ENCODE measurements around the gene OSBP2.
A peak's percentile ranks its signal among the peaks of the same experiment; 100 is the strongest.

OSBP2 gene

GRCh38 chr22:30802202-30803166 lies 107.8 kb downstream of the OSBP2 start:
- Histone ChIP-seq H3K36me3 (ENCODE audit: control insufficient read depth, insufficient read depth, low read length) (no peaks in the 10 kb centered on the region), H3K27ac (ENCODE audit: insufficient read depth, low read depth, low read length, poor library complexity, severe bottlenecking) (no peak overlapping the region), H3K27me3 (ENCODE audit: control insufficient read depth, insufficient read depth, low read length, poor library complexity, severe bottlenecking) (peaks cover 66% of the 10 kb centered on the region), H3K4me3 (ENCODE audit: insufficient read depth, low read depth, low read length) (peak overlapping the region; percentile 29), H3K9me3 (ENCODE audit: control insufficient read depth, low read length) (no peaks in the 10 kb centered on the region), H3K4me1 (ENCODE audit: control insufficient read depth, insufficient read depth, low read length) (peaks cover 3% of the 10 kb centered on the region)
- 2 to 3% methylated on average over 85 of the region's 85 CpGs for WGBS, 2 experiments

DNA sequence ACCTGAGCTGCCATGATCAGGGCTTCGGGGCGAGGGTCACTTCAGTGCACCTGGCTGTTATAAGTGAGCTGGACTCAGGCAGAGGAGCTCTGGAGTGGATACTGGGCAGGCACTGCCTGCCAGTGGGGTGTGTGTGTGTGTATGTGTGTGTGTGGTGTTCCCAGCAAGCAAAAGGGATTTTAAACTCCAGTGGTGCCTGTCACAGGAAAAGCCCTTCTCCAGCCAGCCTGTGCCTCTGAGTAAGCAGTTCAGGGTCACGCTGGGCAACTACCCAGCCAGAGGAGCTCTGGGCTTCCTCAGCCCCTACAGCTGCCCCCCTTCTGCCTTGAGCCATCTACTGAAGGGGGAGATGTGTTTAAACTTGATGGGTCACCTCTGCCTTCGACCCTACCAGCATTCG lies 109.0 kb downstream of the OSBP2 start:
- no peak overlapping the region for H3K27ac ChIP-seq (ENCODE audit: insufficient read depth, low read depth, low read length, poor library complexity, severe bottlenecking)
- peaks cover 66% of the 10 kb centered on the region for H3K27me3 ChIP-seq (ENCODE audit: control insufficient read depth, insufficient read depth, low read length, poor library complexity, severe bottlenecking)
- WGBS, 2 experiments: 92% methylated on average over 5 of the region's 5 CpGs
- H3K9me3 ChIP-seq (ENCODE audit: control insufficient read depth, low read length): no peaks in the 10 kb centered on the region
- peaks cover 3% of the 10 kb centered on the region for H3K4me1 ChIP-seq (ENCODE audit: control insufficient read depth, insufficient read depth, low read length)
- no peak overlapping the region for H3K4me3 ChIP-seq (ENCODE audit: insufficient read depth, low read depth, low read length)
- H3K36me3 ChIP-seq (ENCODE audit: control insufficient read depth, insufficient read depth, low read length): no peaks in the 10 kb centered on the region

DNA sequence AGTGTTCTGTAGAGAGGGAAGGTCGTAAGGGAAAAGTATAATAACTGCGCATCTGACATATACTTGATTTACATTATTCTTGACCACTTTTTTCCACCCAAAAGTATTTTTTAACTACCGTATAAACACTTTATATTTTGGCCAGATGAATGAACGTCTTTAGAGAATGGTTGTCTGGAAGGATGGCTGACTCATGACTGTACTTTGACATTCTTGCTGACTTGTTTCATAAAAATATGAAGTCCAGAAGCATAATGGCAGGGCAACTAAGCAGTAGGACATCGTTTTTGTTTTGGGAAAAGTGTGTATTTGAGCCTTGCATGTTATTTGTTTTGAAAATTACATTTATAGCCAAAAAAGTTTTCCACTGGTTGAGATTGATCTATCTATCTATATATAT lies 110.0 kb downstream of the OSBP2 start:
- no peak overlapping the region for H3K4me3 ChIP-seq (ENCODE audit: insufficient read depth, low read depth, low read length)
- no peaks in the 10 kb centered on the region for H3K36me3 ChIP-seq (ENCODE audit: control insufficient read depth, insufficient read depth, low read length)
- H3K27ac ChIP-seq (ENCODE audit: insufficient read depth, low read depth, low read length, poor library complexity, severe bottlenecking): no peak overlapping the region
- peaks cover 3% of the 10 kb centered on the region for H3K4me1 ChIP-seq (ENCODE audit: control insufficient read depth, insufficient read depth, low read length)
- no peaks in the 10 kb centered on the region for H3K9me3 ChIP-seq (ENCODE audit: control insufficient read depth, low read length)
- WGBS, 2 experiments: 92 to 93% methylated on average over 4 to 5 of the region's 5 CpGs
- peaks cover 63% of the 10 kb centered on the region for H3K27me3 ChIP-seq (ENCODE audit: control insufficient read depth, insufficient read depth, low read length, poor library complexity, severe bottlenecking)

- 57 to 68% methylated on average over 3 of the region's 3 CpGs for WGBS, 2 experiments
- peaks cover 3% of the 10 kb centered on the region for H3K4me1 ChIP-seq (ENCODE audit: control insufficient read depth, insufficient read depth, low read length)
- H3K27ac ChIP-seq (ENCODE audit: insufficient read depth, low read depth, low read length, poor library complexity, severe bottlenecking): no peak overlapping the region
- no peaks in the 10 kb centered on the region for H3K9me3 ChIP-seq (ENCODE audit: control insufficient read depth, low read length)
- H3K27me3 ChIP-seq (ENCODE audit: control insufficient read depth, insufficient read depth, low read length, poor library complexity, severe bottlenecking): peaks cover 45% of the 10 kb centered on the region
- no peaks in the 10 kb centered on the region for H3K36me3 ChIP-seq (ENCODE audit: control insufficient read depth, insufficient read depth, low read length)
- H3K4me3 ChIP-seq (ENCODE audit: insufficient read depth, low read depth, low read length): no peak overlapping the region
Measured at GRCh38 chr22:30806391-30806861, 111.8 kb downstream of the OSBP2 start.

- no peak overlapping the region for H3K4me3 ChIP-seq (ENCODE audit: insufficient read depth, low read depth, low read length)
- H3K27me3 ChIP-seq (ENCODE audit: control insufficient read depth, insufficient read depth, low read length, poor library complexity, severe bottlenecking): peaks cover 19% of the 10 kb centered on the region
- WGBS, 2 experiments: 93 to 94% methylated on average over 4 of the region's 4 CpGs
Measured at GRCh38 chr22:30809086-30809485, 114.4 kb downstream of the OSBP2 start.

GRCh38 chr22:30810105-30810504 lies 115.4 kb downstream of the OSBP2 start:
- no peaks in the 10 kb centered on the region for H3K36me3 ChIP-seq (ENCODE audit: control insufficient read depth, insufficient read depth, low read length)
- WGBS, 2 experiments: 89 to 93% methylated on average over 4 of the region's 4 CpGs
- no peaks in the 10 kb centered on the region for H3K4me1 ChIP-seq (ENCODE audit: control insufficient read depth, insufficient read depth, low read length)
- no peaks in the 10 kb centered on the region for H3K9me3 ChIP-seq (ENCODE audit: control insufficient read depth, low read length)
- H3K4me3 ChIP-seq (ENCODE audit: insufficient read depth, low read depth, low read length): no peak overlapping the region
- H3K27ac ChIP-seq (ENCODE audit: insufficient read depth, low read depth, low read length, poor library complexity, severe bottlenecking): no peak overlapping the region
- H3K27me3 ChIP-seq (ENCODE audit: control insufficient read depth, insufficient read depth, low read length, poor library complexity, severe bottlenecking): peaks cover 10% of the 10 kb centered on the region

More at GRCh38 chr22:30809086-30809485, 114.4 kb downstream of the OSBP2 start:
- H3K27ac ChIP-seq (ENCODE audit: insufficient read depth, low read depth, low read length, poor library complexity, severe bottlenecking): no peak overlapping the region
- no peaks in the 10 kb centered on the region for H3K9me3 ChIP-seq (ENCODE audit: control insufficient read depth, low read length)
- no peaks in the 10 kb centered on the region for H3K36me3 ChIP-seq (ENCODE audit: control insufficient read depth, insufficient read depth, low read length)
- no peaks in the 10 kb centered on the region for H3K4me1 ChIP-seq (ENCODE audit: control insufficient read depth, insufficient read depth, low read length)

- Histone ChIP-seq H3K9me3 (ENCODE audit: control insufficient read depth, low read length) (no peaks in the 10 kb centered on the region), H3K27me3 (ENCODE audit: control insufficient read depth, insufficient read depth, low read length, poor library complexity, severe bottlenecking) (no peaks in the 10 kb centered on the region), H3K36me3 (ENCODE audit: control insufficient read depth, insufficient read depth, low read length) (no peaks in the 10 kb centered on the region), H3K4me3 (ENCODE audit: insufficient read depth, low read depth, low read length) (no peak overlapping the region), H3K4me1 (ENCODE audit: control insufficient read depth, insufficient read depth, low read length) (no peaks in the 10 kb centered on the region), H3K27ac (ENCODE audit: insufficient read depth, low read depth, low read length, poor library complexity, severe bottlenecking) (no peak overlapping the region)
- WGBS, 2 experiments: 90 to 91% methylated on average over 7 of the region's 7 CpGs
Measured at GRCh38 chr22:30813936-30814335, 119.3 kb downstream of the OSBP2 start.

GRCh38 chr22:30816413-30816812 lies 121.7 kb downstream of the OSBP2 start:
- WGBS, 2 experiments: 83 to 87% methylated on average over 8 of the region's 8 CpGs
- peaks cover 10% of the 10 kb centered on the region for H3K27me3 ChIP-seq (ENCODE audit: control insufficient read depth, insufficient read depth, low read length, poor library complexity, severe bottlenecking)
- no peaks in the 10 kb centered on the region for H3K36me3 ChIP-seq (ENCODE audit: control insufficient read depth, insufficient read depth, low read length)
- no peaks in the 10 kb centered on the region for H3K4me1 ChIP-seq (ENCODE audit: control insufficient read depth, insufficient read depth, low read length)
- no peak overlapping the region for H3K4me3 ChIP-seq (ENCODE audit: insufficient read depth, low read depth, low read length)
- H3K9me3 ChIP-seq (ENCODE audit: control insufficient read depth, low read length): no peaks in the 10 kb centered on the region
- no peak overlapping the region for H3K27ac ChIP-seq (ENCODE audit: insufficient read depth, low read depth, low read length, poor library complexity, severe bottlenecking)

DNA sequence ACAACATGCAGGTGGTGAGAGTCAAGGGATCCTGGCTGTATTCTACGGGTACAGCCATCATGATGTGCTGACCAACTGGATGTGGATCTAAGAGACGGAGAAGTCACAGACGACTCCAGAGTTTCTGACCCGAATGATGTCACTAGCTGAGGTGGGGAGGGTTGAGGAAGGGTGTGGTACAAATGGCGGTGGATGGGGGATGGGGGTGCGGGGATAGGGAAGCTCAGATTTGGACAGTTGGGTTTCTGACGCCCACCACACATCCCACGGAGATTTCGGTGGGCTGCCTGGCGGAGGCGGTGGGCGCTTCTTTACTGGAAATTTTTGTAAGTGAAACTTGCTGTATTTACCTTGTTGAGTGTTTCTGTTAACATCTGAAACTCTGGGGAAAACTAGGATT lies 126.7 kb downstream of the OSBP2 start:
- 94% methylated on average over 12 of the region's 12 CpGs for WGBS, 2 experiments
- Histone ChIP-seq H3K27me3 (ENCODE audit: control insufficient read depth, insufficient read depth, low read length, poor library complexity, severe bottlenecking) (peaks cover 45% of the 10 kb centered on the region), H3K27ac (ENCODE audit: insufficient read depth, low read depth, low read length, poor library complexity, severe bottlenecking) (no peak overlapping the region), H3K4me3 (ENCODE audit: insufficient read depth, low read depth, low read length) (no peak overlapping the region), H3K4me1 (ENCODE audit: control insufficient read depth, insufficient read depth, low read length) (no peaks in the 10 kb centered on the region), H3K9me3 (ENCODE audit: control insufficient read depth, low read length) (no peaks in the 10 kb centered on the region), H3K36me3 (ENCODE audit: control insufficient read depth, insufficient read depth, low read length) (no peaks in the 10 kb centered on the region)

- H3K27me3 ChIP-seq (ENCODE audit: control insufficient read depth, insufficient read depth, low read length, poor library complexity, severe bottlenecking): peaks cover 45% of the 10 kb centered on the region
- no peaks in the 10 kb centered on the region for H3K9me3 ChIP-seq (ENCODE audit: control insufficient read depth, low read length)
- WGBS, 2 experiments: 54 to 55% methylated on average over 8 of the region's 8 CpGs
- H3K4me3 ChIP-seq (ENCODE audit: insufficient read depth, low read depth, low read length): peak overlapping the region; percentile 41
- no peaks in the 10 kb centered on the region for H3K36me3 ChIP-seq (ENCODE audit: control insufficient read depth, insufficient read depth, low read length)
- no peaks in the 10 kb centered on the region for H3K4me1 ChIP-seq (ENCODE audit: control insufficient read depth, insufficient read depth, low read length)
- no peak overlapping the region for H3K27ac ChIP-seq (ENCODE audit: insufficient read depth, low read depth, low read length, poor library complexity, severe bottlenecking)
Measured at GRCh38 chr22:30821863-30822215, 127.2 kb downstream of the OSBP2 start.

Data from ectodermal cell (in vitro differentiated cells).